Ecto neural progenitor cell (in vitro differentiated cells): Measurements from ENCODE around the gene AVPR2.

Experiments
- DNase-seq: peaks from one replicate; pipeline ENCODE4 v3.0.0-alpha.2; 2018; ENCODE audit warnings: low spot score

Gene AVPR2

GRCh38 chrX:153932220-153932915, 27.9 kb downstream of the AVPR2 start:
- no peak for DNase-seq

DNA sequence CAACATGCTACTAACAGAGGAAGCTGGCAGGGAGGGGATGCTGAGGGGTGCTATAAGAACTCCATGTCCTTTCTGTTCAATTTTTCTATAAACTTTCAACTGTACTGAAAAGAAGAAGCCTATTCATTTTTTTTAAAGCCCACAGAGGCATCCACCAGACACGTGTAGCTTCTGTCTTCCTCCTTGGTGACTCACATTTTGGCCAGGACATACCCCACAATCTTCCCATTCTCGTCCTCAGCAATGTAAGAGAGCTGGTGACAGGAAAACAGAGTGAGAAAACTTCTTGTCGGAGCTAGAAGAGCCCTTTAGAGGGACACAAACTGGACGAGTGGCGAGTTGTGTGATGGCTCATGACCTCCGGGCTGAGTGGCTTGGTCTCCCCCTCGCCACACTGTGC, 29.3 kb downstream of the AVPR2 start:
- DNase-seq = no peak

DNA sequence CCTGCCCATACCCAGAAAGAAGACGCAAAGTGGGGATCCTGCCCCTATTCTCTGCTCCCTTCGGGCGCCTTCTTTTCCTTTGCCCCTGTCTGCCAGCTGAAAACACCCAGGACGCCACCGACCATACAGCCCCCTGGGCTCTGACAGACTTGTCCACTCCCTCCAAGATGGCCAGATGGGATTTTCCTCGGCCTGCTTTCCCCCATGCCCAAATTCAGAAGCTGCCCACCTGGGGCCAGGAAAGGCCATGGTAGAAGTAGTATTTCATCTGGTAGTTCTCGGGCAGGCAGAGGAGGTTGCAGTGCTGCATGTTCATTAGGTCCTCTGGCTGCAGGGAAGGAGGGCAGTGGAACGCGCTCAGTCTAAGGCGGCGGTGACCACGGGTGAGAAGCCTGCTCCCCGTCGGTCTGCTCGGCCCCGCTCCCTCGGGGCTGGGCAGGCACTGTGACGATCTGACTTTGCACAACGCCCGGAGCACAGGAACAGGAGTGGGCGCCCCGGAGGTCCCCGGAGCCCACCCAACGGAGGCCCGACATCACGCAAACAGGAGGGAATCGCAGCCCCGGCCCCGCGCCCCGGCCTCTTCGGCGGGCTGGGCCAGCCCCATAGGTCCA, 29.8 kb downstream of the AVPR2 start:
- no peak for DNase-seq

DNA sequence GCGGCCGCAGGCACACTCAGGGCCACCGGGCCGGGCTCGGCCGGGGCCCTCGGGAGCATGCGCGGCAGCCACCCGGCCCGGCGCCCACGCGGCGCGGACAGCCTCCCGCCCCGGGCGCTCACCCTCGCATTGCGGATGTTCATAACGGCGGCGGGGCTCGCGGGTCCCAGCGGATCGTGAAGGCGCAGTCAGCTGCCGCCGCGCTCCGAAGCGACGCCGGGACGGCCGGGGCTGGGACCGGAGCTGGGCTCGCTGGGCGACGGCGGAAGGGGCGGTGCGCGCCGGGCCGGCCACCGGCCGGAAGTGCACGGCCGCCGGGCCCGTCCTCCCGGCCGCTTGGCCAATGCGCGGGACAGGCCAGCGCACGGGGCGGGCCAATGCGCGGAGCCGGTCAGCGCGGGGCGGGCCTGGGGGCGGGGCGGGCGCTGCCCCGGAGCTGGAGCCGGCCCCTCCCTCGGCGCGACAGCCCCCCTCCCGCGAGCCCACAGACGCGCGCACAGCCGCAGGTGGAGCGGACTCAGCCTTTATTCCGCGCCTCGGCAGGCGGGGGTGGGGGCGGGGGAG, 30.4 kb downstream of the AVPR2 start, which contains the start of gene NAA10:
NAA10 (minus strand) TSS at position 276 of the 564 bp plus-strand sequence; CDS start at position 143, 133 bp downstream.
- DNase-seq = peak; percentile 75

DNA sequence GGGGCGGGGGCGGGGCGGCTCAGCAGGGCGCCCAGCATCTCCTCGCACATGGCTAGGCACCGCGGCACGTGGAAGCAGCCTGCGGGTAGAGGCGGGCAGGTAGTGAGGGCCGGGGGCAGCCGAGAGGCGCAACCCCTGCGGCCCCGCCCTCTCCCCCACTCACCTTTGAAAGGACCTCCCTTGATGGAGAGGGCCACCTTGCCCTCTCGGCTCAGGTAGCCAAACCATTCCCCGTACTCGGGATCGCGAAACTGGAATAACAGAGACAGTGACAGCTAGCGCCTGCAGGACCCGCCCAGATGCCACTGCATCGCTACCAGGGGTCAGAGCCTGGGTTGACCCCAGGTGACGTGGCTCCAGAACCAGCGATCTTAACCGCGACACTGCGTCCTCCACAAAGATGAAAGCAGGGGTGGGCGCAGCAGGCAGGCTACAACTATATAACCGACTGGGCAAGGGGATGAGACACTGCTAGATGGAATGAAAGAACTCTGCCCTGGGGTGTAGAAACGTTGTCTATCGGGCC, 30.9 kb downstream of the AVPR2 start:
- DNase-seq = no peak

DNA sequence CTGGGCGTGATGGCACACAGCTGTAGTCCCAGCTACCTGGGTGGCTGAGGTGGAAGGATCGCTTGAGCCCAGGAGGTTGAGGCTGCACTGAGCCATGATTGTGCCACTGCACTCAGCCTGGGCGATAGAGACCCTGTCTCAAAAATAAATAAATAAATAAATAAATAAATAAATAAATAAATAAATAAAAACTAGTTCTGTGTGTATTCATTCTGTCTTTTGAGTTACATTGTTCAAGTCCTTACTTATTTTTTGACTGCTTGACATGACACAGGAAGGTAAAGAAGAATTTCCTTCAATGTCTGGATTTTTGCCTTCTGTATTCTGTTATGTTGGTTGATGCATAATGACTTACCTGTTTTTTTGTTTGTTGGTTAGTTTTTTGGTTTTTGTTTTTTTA, 32.6 kb downstream of the AVPR2 start:
- no peak for DNase-seq

DNA sequence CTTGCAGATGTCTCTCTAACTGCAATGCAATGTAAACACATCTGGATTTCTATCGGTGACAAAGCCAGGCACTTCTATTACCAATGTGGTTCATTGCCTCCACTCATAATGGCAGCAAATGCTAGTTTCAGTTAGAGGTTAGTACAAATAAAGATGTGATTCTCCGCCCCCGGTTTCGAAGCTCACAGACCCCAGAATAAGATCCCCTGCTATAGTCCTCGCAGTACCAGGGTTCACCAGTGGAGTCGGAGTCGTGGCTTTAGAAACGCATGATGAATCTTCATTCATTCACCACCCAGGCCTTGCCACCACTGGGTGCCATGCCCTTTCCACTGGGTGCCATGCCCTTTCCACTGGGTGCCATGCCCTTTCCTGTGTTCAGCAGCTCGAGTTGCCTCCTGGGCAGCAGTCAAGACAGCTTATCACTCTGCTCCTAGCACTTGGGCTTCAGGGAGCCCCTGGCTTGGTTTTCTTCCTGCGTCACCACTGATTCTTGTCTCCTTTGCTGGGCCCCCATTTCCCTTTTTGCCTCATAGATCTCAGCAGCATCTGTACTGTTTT, 33.8 kb downstream of the AVPR2 start:
- no peak for DNase-seq

DNA sequence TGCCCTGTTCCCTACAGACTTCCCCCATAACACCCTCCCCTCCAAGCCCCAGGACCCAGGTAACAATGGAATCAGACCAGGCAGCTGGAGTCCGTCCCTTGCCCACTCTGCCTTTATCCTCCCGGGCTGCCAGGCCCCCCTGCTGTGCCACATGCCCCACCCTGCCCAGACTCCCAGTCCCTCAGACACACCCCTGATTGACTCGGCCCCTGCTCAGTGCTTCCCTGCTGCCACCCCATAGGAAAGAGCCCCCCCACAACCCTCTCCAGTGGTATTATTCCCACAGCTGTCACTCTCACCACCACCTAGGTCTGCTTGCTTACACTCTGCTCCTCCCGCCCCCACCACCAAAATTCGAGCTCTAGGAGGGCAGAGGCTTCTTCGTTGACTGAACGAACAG, 35.1 kb downstream of the AVPR2 start:
- DNase-seq = no peak

- DNase-seq = no peak
Observed at GRCh38 chrX:153941336-153942252, 37.1 kb downstream of the AVPR2 start.

- DNase-seq = peak; percentile 73
Observed at GRCh38 chrX:153944140-153944799, 39.8 kb downstream of the AVPR2 start, which contains the start of gene RENBP. TSS of gene RENBP (minus strand) at chrX:153944643. CDS start at chrX:153944610, 33 bp downstream.

- DNase-seq = no peak
Observed at GRCh38 chrX:153944800-153945150, 40.3 kb downstream of the AVPR2 start.

- no peak for DNase-seq
Observed at GRCh38 chrX:153945956-153946943, 41.8 kb downstream of the AVPR2 start.

DNA sequence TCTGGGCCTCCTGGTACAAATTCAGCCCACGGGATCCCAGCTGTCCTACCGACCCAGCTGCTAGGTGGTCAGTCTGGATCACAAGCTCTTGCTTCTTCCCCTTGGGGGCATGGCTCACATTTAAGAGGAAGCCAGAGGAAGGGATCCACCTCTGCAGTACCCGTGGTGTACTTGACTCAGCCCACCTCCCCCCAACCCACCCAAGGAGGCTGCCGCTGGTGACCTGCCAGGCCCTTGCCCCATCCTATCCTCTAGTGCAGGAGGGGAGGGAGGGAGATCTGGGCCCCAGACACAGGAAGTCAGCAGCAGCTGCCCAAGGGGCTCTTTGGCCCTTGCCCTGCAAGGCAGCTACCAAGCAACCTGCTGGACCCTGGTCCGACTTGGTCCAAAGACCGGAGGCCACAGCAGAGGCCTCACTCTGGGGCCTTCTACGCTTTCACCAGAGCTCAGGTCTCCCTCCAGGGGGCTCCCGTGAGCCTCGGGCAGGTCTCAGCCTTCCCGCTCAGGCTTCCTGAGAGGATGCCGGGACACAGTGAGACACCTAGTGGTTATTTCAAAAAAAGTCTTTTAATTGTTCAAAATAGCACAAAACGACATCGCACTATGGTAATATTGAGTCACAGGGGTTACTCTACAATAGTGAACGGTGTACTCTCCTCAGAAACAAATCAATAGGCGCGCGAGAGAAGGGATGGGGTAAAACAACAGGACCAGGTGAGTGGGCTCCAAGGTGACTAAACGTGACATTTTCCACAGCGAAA, 42.7 kb downstream of the AVPR2 start:
- DNase-seq = peak; percentile 78

DNA sequence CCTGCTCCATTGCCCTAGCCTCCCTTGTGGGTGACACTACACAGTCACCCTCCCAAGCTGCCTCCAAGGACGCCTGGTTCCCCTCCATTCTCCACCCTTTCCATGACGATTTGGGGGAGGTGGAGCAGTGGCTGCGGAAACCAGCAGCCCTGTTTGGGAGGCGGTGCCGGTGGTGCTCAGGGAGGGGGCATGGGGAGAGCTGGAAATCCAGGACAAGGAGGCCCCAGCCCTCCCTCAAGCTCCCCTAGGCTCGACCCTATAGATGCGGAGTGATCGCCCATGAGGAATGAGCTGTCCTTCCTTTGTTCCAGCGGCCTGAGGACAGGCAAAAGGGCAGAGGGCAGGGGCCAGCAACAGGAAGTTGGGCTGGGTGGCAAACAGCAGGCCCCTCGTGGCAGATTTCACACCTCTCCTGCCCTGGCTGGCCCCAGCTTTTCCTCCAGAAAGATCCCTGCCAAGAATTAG, 43.6 kb downstream of the AVPR2 start:
- no peak for DNase-seq

DNA sequence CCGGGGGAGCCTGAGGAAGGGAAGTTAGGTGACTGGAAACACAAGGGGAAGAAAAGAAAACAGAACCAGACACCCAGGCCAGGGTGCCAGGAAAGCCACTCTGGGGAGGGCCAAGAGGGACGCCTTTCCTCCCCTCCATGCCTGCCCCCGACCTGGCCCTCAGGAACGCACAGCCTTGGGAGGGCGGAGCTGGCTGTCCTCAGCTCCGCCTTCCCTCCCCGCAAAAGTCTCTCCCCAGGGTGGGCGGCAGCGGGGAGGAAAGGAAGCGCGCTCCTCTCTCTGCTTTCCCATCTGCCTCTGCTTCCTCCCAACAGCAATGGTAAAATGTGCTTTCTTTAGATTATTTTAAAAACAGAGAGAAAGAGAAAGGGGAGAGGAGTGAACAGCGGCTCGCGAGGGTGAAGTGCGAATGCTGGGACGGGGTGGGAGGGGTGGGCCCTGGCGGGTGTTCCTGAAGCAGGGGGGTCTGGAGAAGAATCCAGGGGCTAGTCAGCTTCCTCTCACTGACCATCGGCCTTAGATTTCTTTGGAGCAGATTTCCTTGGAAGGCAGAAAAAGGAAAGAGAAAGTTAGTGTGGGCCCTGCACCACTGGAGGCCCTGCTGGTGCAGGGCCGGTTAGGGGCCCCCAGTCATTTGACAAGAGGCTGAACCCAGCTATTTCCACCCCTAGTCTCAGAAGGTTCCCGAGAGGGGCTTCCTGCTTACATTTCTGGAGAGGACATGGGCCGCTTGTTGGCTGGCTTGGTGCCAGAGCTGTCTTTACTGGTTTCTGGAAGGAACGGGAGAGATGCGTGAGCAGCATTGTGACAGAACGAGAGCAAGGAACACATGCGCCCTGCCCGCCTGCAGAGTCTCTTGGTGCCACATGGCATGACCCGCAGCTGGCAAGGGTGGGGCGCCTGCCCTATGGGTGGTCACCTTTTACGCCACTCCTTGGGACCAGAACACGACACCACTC, 44.7 kb downstream of the AVPR2 start:
- DNase-seq = no peak

- DNase-seq = no peak
Observed at GRCh38 chrX:153950127-153950526, 45.7 kb downstream of the AVPR2 start.

- DNase-seq = no peak
Observed at GRCh38 chrX:153951683-153952372, 47.4 kb downstream of the AVPR2 start.
